GM21526 (cell line): ENCODE results near the gene RNF181.
"Not testable (repeated sequence)": the region's sequence is repeated elsewhere in the genome, so short reads cannot be mapped to it uniquely, and the experiment has no call there.

ENCODE experiments used
- ATAC-seq: cut with Tn5 transposase; IDR thresholded peaks from one replicate; pipeline ENCODE4 v1.9.1; 2021; ENCODE audit warnings: moderate library complexity; ENCODE audit not compliant: unreplicated experiment, low FRiP score

Gene RNF181

DNA sequence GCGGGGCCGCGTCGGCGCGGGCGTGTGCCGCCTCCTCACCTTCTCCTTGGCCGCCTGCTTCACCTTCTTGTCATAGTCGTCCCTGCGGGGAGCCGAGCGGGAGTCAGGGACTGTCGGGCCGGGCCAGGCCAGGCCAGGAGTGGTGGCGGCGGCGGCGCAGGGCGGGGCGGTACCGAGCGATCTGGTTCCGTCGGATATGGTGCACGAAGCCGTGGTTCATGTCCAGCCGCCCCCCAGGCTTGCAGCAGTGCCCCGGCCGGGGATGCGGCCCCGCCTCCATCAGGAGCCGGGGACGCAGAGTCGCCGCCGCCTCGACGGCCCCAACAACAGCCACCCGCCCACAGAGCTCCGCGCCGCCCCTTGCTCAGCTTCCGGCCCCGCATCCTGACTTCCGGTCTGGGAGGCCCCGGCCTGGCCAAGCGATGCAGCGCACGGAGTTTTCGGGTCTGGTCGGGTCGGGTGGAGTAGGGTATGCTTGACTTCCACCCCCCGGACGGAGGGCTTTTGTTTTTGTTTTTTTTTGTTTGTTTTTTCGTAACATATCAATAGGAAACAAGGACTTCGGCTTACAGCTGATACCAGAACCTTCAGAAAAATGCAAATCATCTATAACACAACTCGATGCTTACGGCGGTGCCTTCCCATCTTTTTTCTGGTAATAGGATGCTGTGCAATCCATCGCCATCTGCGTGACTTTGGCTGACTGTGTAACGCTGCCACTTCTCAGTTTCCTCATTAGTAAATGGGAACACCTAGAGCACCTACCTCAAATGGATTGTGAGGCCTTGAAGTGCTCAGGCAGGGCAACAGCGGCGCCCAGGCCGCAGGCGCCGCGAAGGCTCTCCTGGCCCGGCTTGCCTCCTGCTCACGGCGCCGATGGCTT, 16.4 kb downstream of the RNF181 start, which contains the start of gene C2orf68:
Gene C2orf68, minus strand, starts transcription at position 362 of the 883 bp plus-strand sequence. Its CDS starts 82 bp downstream, at position 280.
- peak; percentile 60 for ATAC-seq

- ATAC-seq = no peak
Measured at GRCh38 chr2:85613717-85614515, 18.4 kb downstream of the RNF181 start.

- ATAC-seq = not testable (repeated sequence)
Measured at GRCh38 chr2:85614757-85615156, 19.2 kb downstream of the RNF181 start.

GRCh38 chr2:85615413-85615728, 19.8 kb downstream of the RNF181 start:
- no peak for ATAC-seq

DNA sequence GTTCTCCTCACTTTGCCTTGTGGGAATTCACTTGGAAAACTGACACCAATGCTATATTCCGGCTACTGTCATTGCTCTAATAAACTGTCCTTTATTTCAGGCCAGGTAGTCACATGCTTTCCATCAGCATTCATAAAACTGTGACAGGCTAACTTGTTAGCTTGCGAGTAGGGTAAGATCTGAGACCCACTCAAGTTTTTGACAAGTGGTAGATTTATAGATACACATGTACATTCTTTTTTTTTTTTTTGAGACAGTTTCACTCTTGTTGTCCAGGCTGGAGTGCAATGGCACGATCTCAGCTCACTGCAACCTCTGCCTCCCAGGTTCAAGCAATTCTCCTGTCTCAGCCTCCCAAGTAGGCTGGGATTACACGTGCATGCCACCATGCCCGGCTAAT, 22.2 kb downstream of the RNF181 start:
- ATAC-seq = not testable (repeated sequence)

DNA sequence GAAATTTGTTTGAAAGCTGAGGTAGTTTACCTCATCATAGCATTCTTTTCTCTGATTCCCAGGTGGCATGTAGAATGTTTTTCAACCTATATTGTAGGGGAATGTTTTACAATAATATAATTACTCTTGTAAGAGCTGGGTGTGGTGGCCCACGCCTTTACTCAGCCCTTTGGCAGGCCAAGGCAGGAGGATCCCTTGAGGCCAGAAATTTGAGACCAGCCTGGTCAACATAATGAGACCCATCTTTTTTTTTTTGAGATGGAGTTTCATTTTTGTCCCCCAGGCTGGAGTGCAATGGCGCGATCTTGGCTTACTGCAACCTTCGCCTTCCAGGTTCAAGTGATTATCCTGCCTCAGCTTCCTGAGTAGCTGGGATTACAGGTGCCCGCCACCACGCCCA, 24.1 kb downstream of the RNF181 start:
- ATAC-seq = no peak

- ATAC-seq = no peak
Measured at GRCh38 chr2:85621338-85621737, 25.8 kb downstream of the RNF181 start.

GRCh38 chr2:85623991-85624390, 28.4 kb downstream of the RNF181 start:
- ATAC-seq = no peak

- no peak for ATAC-seq
Measured at GRCh38 chr2:85628658-85629057, 33.1 kb downstream of the RNF181 start.

- no peak for ATAC-seq
Measured at GRCh38 chr2:85631316-85631715, 35.8 kb downstream of the RNF181 start.

GRCh38 chr2:85635011-85635410, 39.5 kb downstream of the RNF181 start:
- ATAC-seq = no peak

DNA sequence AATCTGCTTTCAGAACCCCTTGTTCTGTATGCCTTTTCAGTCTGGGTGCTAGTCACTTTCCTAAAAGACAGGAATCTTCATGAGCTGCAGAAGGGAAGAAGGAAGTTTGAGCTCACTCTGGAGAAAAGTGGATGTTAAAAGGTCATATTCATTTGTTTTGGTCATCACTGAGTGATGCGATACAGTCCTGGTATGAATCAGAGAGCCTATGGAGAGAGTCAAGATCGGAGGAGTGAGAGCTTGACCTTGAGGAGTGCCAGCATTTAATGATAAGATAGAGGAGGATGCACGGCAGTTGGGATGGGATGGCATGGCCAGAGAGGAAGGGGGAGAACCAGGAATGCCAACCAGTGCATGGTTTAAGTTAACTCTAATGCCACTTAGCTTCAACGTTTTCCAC, 40.1 kb downstream of the RNF181 start:
- ATAC-seq = no peak

- ATAC-seq = peak; percentile 74
Measured at GRCh38 chr2:85642725-85643124, 47.2 kb downstream of the RNF181 start.

GRCh38 chr2:85644909-85645308, 49.4 kb downstream of the RNF181 start:
- no peak for ATAC-seq

GRCh38 chr2:85646166-85646565, 50.6 kb downstream of the RNF181 start:
- ATAC-seq = no peak
